Endometrial microvascular endothelial cells (primary cell): ENCODE measurements around the gene OR9G1. TPM values are rescaled to one million over a fixed set of nuclear protein-coding genes. Genes with fewer than 3 reads are reported as not detected.
"Not testable (repeated sequence)": the region's sequence is repeated elsewhere in the genome, so short reads cannot be mapped to it uniquely, and the experiment has no call there.

ENCODE experiments used
- in situ Hi-C: cut with HindIII; loops from 2 replicates; pipeline ENCODE4 v1.10.0; 2017; ENCODE audit warnings: low sequenced_read_pairs, low pct_unique_long_range_greater_than_20kb; ENCODE audit errors: inconsistent ontology term
- total RNA-seq: library from RNA; depleted of rRNA; stranded (reverse); fragments of >200 nt; gene quantifications from one replicate; pipeline ENCODE4 v1.2.3, GENCODE V29; 2015; ENCODE audit errors: inconsistent ontology term

The OR9G1 gene, protein sequence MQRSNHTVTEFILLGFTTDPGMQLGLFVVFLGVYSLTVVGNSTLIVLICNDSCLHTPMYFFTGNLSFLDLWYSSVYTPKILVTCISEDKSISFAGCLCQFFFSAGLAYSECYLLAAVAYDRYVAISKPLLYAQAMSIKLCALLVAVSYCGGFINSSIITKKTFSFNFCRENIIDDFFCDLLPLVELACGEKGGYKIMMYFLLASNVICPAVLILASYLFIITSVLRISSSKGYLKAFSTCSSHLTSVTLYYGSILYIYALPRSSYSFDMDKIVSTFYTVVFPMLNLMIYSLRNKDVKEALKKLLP
- total RNA-seq = not detected

DNA sequence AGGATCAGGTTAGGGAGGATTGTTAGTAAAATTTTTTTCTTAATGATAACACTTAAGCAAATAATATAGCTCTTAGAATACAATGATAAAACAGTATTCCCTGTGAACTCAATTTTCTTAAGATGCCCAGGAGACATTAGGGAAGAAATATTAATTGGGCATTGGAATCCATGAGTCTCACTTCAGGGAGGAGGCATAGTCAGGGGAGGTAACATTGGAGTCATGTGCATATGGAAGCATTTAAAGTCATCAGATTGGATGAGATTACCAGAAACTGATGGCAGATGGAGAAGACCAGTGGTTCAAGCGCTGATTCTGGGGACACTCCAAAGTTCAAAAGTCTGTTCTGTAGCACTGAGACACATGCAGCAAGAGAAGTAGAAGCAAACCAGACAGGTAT lies at the start of gene OR9G1:
TSS of gene OR9G1 (plus strand) at position 301 of the 400 bp plus-strand sequence. CDS start 1,293 bp downstream, outside the sequence.
- in situ Hi-C loops = no loop called here

DNA sequence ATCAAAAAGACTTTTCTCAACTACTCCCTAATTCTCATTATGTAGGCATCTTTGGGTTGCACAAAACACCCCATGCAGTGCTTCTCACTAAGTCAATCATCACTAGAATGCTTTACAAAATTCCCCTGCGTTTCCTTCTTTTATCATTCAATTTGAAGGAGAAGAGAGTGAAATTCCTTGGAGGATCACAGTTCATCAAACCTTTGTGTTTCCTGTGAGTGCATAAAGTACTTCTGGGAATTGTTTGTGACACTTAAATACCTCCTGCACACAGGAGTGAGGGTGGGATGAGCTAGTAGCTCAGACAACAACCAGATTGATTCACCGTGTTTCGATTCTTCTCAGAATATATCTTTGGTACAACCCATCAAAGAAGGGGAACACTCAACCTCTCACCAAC lies 39.1 kb upstream of the OR9G1 start:
- in situ Hi-C loops = no loop called here

DNA sequence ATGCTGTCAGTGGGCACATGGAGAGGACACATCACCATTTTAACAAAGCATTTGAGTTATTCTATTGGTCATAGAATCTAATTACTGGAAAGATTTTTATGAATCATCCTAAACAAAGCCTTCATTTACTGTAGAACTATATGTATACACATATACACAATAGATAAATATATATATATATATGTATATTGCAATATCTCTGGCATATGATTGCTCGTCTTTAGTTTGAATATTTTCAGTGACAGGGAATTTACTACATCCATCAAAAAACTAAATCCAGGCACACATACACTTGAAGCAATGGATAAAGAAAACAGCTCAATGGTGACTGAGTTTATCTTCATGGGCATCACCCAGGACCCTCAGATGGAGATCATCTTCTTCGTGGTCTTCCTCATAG lies 35.5 kb upstream of the OR9G1 start, which contains the start of gene OR5AR1:
TSS of gene OR5AR1 (plus strand) at position 301 of the 400 bp plus-strand sequence. CDS start at position 301, 0 bp downstream.
- in situ Hi-C loops = no loop called here

DNA sequence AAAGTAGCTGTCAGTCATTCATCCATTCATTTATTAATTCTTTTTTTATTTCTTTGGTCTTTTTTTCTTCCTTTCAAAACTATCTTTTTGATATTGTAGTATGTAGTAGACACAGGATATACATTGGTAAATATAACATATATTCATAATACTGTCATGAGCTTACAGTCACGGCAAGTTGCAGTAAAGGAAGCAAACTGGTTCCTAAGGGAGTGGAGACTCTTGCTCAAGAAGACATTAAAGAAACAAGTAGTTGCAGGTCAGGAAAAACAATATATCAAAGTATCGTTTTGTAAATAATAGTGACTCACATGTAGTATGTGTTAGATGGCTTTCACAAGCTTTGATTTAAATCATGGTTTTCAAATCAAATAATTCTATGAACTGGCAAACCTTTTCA lies 27.9 kb upstream of the OR9G1 start:
- in situ Hi-C loops = no loop called here

DNA sequence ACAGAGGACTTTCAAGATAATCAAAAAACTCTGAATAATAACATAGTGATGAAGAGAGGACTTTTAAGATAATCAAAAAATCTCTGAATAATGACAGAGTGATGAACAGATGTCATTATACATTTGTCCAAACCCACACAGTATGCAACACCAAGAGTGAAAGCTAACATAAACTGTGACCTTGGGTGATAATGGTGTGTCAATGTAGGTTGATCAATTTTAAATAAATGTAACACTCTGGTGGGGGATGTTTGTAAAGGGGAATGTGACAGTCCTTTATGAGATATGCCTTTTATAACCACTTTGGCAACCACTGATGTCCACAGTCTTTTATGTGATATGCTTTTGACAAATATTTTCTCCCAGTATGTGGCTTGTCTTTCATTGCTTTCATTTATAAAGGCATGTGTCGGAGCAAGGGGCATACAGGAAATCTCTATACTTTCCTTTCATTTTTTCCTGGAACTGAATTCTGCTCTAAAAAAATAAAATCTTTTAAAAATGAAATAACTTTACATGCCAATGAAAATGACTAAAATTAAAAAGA lies 10.3 kb upstream of the OR9G1 start:
- in situ Hi-C loops = no loop called here

DNA sequence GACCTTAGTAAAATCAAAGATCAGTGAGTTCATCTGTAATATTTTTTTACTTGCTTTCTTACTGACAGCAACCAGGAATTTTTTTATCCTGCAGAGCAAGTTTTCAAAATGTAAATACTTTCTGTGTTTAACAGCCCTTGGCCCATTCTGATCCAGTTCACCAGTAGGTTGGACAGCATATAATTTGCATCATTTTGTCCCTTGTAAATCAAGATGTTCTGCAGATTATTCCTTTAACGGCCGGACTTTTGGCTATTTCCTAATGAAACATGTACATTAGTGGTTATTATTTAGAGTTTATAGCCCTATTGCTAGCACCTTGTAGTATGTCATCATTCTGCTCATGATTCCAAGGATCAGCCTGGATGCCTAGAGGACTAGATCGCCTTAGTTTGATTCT lies 7.7 kb upstream of the OR9G1 start:
- in situ Hi-C loops = not testable (repeated sequence)

DNA sequence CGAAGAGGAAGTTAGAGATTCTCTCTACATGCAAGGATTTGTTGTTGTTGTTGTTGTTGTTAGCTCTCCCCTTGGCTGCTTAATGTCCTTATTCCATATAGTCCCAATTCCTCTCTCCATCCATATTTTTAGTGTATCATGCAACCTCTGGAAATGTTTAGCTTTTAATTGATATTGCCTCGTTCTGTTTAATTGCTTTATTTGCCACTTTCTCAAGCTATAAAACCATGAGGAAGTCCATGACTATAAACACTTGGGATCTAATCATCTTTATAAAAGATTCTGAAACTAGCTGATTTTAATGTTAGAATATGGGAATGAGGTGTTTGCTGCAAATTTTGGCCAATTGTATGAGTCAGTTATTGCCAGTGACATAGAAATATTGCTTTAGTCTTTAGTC lies 5.5 kb upstream of the OR9G1 start:
- in situ Hi-C loops = no loop called here

DNA sequence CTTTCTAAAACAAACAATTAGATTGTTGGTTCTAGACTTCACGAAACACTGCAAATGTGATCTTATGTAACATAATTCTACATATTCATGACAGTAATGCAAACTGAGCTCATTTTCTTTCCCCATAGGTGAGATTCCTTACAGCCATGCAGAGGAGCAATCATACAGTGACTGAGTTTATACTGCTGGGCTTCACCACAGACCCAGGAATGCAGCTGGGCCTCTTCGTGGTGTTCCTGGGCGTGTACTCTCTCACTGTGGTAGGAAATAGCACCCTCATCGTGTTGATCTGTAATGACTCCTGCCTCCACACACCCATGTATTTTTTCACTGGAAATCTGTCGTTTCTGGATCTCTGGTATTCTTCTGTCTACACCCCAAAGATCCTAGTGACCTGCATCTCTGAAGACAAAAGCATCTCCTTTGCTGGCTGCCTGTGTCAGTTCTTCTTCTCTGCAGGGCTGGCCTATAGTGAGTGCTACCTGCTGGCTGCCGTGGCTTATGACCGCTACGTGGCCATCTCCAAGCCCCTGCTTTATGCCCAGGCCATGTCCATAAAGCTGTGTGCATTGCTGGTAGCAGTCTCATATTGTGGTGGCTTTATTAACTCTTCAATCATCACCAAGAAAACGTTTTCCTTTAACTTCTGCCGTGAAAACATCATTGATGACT lies 1.5 kb downstream of the OR9G1 start:
- in situ Hi-C loops = no loop called here

DNA sequence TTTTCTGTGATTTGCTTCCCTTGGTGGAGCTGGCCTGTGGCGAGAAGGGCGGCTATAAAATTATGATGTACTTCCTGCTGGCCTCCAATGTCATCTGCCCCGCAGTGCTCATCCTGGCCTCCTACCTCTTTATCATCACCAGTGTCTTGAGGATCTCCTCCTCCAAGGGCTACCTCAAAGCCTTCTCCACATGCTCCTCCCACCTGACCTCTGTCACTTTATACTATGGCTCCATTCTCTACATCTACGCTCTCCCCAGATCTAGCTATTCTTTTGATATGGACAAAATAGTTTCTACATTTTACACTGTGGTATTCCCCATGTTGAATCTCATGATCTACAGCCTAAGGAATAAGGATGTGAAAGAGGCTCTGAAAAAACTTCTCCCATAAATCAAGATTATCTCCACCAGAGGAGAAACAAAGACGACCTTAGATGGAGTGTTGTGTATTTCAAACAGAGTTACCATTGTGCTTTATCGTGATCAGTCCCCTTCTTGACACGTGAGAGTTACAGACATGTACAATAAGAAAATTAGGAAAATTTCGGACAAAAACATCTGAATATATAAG lies 2.1 kb downstream of the OR9G1 start:
- in situ Hi-C loops = no loop called here

DNA sequence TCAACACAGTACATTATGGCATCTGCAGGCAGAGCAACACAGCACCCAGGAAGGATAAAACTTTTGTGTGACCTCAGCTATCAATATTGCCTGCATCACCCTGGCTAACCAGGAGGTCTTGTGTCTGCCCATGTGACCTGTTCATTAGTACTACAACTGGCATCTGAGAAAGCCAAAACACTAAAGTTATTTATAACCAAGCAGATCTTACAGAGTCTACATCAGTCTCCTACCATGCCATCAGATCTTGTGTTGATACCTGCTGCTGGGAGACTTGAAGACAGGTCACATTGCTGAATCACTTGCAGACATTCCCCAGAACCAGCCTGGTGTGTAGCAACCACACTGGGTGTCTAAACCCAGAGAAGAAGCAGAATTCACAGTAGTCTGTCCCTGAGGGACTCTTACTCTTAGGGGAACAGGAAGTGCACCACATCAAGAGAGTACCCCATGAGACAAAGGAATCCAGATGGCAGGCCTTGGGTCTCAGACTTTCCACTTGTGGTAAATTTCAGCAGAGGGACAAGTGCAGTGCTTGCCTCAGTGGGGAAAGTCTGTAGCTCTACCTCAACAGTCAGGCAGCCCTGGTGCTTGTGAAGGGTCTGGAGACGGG lies 7.0 kb downstream of the OR9G1 start:
- in situ Hi-C loops = no loop called here

DNA sequence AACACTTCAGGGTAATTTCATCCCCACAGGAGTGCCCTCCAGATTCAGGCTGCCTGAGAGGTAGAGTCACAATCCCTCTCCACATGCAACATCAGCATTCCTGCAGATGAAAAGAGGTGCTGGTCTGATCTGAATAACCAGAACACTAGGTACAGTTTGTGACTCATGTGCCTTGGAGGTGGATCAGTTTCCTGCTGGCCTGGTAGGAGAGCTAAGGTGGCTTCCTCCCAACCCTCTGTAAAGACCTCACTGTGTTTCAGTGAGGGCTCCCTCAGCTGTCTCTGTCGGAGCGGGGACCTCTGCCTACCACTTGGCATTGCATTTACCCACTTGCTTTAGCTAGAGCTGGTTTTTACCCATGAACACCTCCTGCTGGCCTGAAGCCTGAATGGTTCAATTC lies 7.6 kb downstream of the OR9G1 start:
- in situ Hi-C loops = no loop called here

DNA sequence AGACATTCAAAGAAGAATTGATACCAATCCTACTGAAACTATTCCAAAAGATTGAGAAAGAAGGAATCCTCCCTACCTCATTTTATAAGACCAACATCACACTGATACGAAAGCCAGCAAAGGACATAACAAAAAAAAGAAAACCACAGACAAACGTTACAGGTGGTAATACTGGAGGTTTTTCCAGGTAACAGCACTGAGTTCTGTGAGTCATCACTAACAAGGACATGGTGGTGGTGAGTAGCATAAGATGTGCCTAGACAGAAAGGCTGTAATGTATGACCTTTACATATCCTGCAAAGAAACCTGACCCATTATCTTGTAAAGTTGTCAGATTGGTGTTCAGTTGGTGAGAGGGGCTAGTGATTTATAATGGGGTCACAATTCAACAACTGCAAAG lies 15.3 kb downstream of the OR9G1 start:
- in situ Hi-C loops = no loop called here

DNA sequence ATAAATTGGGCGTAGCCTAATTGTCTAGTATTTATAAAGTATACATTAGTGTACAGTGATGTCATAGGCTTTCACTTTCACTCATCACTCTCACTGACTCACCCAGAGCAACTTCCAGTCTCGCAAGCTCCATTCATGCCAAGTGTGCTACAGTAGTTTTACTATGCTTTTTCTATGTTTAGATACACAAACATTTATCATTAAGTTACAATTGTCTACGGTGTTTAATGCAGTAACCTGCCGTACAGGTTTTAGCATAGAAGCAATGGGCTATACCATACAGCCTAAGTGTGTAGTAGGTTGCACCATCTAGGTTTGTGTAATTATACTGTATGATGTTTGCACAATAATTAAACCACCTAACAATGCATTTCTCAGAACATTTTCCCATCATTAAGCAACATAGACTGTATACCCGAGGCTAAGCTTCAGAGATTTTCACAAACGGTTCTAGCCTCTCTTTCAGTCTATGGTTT lies 17.5 kb downstream of the OR9G1 start:
- in situ Hi-C loops = no loop called here

DNA sequence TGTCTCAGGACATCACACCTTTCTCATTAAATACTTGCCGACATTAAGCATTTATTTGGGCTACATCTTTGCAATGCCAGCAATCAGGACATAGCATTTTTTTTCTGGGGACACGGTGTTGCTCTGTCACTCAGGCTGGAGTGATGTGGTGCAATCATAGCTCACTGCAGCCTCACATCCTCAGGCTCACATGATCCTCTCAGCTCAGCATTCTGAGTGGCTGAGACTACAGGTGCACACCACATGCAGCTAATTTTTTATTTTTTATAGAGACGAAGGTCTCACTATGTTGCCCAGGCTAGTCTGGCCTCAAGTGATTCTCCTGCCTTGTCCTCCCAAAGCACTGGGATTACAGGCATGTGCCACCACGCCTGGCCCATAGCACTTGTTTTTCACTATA lies 21.6 kb downstream of the OR9G1 start:
- in situ Hi-C loops = no loop called here

DNA sequence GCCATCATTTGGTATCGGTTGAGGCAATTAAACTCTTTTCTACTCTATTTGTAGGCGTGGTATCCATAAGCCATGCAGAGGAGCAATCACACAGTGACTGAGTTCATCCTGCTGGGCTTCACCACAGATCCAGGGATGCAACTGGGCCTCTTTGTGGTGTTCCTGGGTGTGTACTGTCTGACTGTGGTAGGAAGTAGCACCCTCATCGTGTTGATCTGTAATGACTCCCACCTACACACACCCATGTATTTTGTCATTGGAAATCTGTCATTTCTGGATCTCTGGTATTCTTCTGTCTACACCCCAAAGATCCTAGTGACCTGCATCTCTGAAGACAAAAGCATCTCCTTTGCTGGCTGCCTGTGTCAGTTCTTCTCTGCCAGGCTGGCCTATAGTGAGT lies 41.2 kb downstream of the OR9G1 start:
- in situ Hi-C loops = no loop called here

DNA sequence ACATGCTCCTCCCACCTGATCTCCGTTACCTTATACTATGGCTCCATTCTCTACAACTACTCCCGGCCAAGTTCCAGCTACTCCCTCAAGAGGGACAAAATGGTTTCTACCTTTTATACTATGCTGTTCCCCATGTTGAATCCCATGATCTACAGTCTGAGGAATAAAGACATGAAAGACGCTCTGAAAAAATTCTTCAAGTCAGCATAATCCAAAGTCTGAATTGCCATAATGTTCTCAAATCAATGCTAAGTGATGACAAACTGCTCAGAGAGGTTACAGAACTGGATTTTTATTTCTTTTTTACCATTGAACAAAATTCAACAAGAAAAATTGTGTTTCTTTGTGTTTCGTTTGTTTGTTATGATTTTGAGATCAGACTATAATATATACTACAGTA lies 42.0 kb downstream of the OR9G1 start:
- in situ Hi-C loops = no loop called here

DNA sequence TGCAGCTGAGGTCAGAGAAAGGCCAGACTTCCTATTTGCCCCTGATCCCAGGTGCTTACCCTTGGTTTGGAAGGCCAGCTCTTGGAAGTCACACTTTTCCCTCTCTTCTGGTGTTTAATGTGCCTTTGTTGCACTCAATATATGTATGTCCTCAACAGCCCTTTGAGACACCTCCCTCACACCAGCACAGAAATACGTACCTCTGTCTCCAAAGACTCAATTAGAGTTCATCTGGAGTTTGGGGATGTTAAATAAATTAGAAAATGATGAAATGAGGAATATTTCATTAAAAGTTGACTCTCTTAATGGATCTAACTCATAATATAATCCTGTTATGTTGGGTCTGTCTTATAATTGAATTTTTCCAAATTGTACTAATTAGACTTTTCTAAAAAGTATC lies 49.7 kb downstream of the OR9G1 start, which contains the start of gene OR9G4:
TSS of gene OR9G4 (minus strand) at position 101 of the 400 bp plus-strand sequence. CDS start 4,931 bp downstream, outside the sequence.
- in situ Hi-C loops = no loop called here

DNA sequence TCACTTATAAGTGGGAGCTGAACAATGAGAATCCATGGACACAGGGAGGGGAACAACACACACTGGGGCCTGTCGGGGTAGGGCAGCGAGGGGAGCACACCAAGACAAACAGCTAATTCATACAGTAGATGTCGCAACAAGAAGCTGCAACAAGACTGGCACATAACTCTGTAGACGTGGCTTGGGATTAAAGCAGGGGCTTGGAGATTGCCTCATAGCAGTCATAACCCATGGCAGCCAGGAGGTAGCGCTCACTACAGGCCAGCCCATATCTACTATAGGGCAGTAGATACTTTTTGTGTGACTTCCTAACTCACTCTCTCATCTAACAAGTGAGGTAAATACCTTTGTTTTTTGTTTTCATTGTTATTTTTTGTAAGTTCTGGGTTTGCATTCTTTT lies 51.3 kb downstream of the OR9G1 start:
- in situ Hi-C loops = no loop called here

DNA sequence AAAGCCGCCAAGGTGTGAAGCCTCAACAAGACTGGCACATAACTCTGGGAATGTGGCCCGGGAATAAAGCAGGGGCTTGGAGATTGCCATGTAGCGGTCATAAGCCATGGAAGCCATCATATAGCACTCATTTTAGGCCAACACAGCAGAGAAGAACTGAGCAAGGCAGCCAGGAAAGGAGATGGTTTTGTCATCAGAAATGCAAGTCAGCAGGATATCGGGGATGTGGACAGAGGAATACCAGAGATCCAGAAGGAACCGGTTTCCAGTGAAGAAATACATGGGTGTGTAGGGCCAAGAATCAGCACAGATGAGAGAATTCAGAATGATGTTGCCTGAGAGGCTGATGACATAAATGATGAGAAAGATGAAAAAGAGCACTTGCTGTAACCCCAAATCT lies 52.6 kb downstream of the OR9G1 start:
- in situ Hi-C loops = no loop called here
